H9 (cell line): Measurements from ENCODE around the gene MACROD1. TPM values are rescaled to one million over a fixed set of nuclear protein-coding genes. Genes with fewer than 3 reads are reported as not detected.
A peak's percentile ranks its signal among the peaks of the same experiment; 100 is the strongest.

Experiments used
- DNase-seq: peaks from one replicate; pipeline ENCODE4 v3.0.0-alpha.2; 2017
- H2AFZ ChIP-seq: one replicate; pipeline ENCODE4 v1.6.1; 2013; ENCODE audit warnings: mild to moderate bottlenecking, low read length, control low read depth, moderate library complexity
- H2AK5ac ChIP-seq: 2 replicates; pipeline ENCODE4 v1.6.1; 2013; ENCODE audit warnings: low read length, control low read depth, mixed read lengths; ENCODE audit not compliant: insufficient read length
- H2BK120ac ChIP-seq: one replicate; pipeline ENCODE4 v1.6.1; 2013; ENCODE audit warnings: low read depth, mild to moderate bottlenecking, low read length, control low read depth, inconsistent platforms; ENCODE audit not compliant: poor library complexity, severe bottlenecking
- H2BK12ac ChIP-seq: 2 replicates; pipeline ENCODE4 v1.6.1; 2013; ENCODE audit warnings: low read length, control low read depth, mixed read lengths, low read depth; ENCODE audit not compliant: insufficient read length
- H2BK15ac ChIP-seq: 2 replicates; pipeline ENCODE4 v1.6.1; 2013; ENCODE audit warnings: low read depth, low read length, control low read depth
- H2BK20ac ChIP-seq: one replicate; pipeline ENCODE4 v1.6.1; 2013; ENCODE audit warnings: low read depth, mild to moderate bottlenecking, low read length, control low read depth, inconsistent platforms; ENCODE audit not compliant: poor library complexity, severe bottlenecking
- H2BK5ac ChIP-seq: 2 replicates; pipeline ENCODE4 v1.6.1; 2013; ENCODE audit warnings: low read length, control low read depth, mixed read lengths; ENCODE audit not compliant: insufficient read length
- H3K14ac ChIP-seq: 2 replicates; pipeline ENCODE4 v1.6.1; 2013; ENCODE audit warnings: low read length, control low read depth; ENCODE audit not compliant: insufficient read depth
- H3K18ac ChIP-seq: 2 replicates; pipeline ENCODE4 v1.6.1; 2013; ENCODE audit warnings: low read depth, mild to moderate bottlenecking, mixed read lengths, low read length, control low read depth; ENCODE audit not compliant: insufficient read length
- H3K23ac ChIP-seq: 2 replicates; pipeline ENCODE4 v1.6.1; 2013; ENCODE audit warnings: low read length, control low read depth, mixed read lengths, low read depth; ENCODE audit not compliant: insufficient read length
- H3K23me2 ChIP-seq: 2 replicates; pipeline ENCODE4 v1.6.1; 2013; ENCODE audit warnings: low read depth, mild to moderate bottlenecking, mixed read lengths, low read length, control low read depth; ENCODE audit not compliant: insufficient read length, poor library complexity, severe bottlenecking
- H3K27ac ChIP-seq: 2 replicates; pipeline ENCODE4 v1.5.1; 2013; ENCODE audit warnings: low read length, control low read depth, mixed read lengths, low read depth; ENCODE audit not compliant: insufficient read length
- H3K27me3 ChIP-seq: 2 replicates; pipeline ENCODE4 v1.6.1; 2013; ENCODE audit warnings: low read length, control low read depth, inconsistent platforms; ENCODE audit not compliant: insufficient read depth
- H3K4ac ChIP-seq: 2 replicates; pipeline ENCODE4 v1.6.1; 2013; ENCODE audit warnings: low read depth, mild to moderate bottlenecking, control low read depth, inconsistent platforms, low read length, moderate library complexity
- H3K4me1 ChIP-seq: 2 replicates; pipeline ENCODE4 v1.6.1; 2013; ENCODE audit warnings: low read length, control low read depth, inconsistent platforms; ENCODE audit not compliant: insufficient read depth
- H3K4me2 ChIP-seq: 2 replicates; pipeline ENCODE4 v1.6.1; 2013; ENCODE audit warnings: low read length, control low read depth, mixed read lengths; ENCODE audit not compliant: insufficient read length, insufficient read depth
- H3K56ac ChIP-seq: 2 replicates; pipeline ENCODE4 v1.6.1; 2013; ENCODE audit warnings: low read depth, mild to moderate bottlenecking, mixed read lengths, low read length, control low read depth; ENCODE audit not compliant: insufficient read length
- H3K79me1 ChIP-seq: 2 replicates; pipeline ENCODE4 v1.6.1; 2013; ENCODE audit warnings: low read depth, mild to moderate bottlenecking, moderate library complexity, low read length, control low read depth, inconsistent platforms; ENCODE audit not compliant: insufficient read depth, poor library complexity, severe bottlenecking
- H3K79me2 ChIP-seq: 2 replicates; pipeline ENCODE4 v1.6.1; 2013; ENCODE audit warnings: low read length, control low read depth, inconsistent platforms; ENCODE audit not compliant: insufficient read depth
- H3K9ac ChIP-seq: 2 replicates; pipeline ENCODE4 v1.6.1; 2013; ENCODE audit warnings: low read length, control low read depth, mixed read lengths; ENCODE audit not compliant: insufficient read length; ENCODE audit errors: extremely low read depth
- H3K9me3 ChIP-seq: one replicate; pipeline ENCODE4 v1.6.1; 2013; ENCODE audit warnings: low read depth, low read length, inconsistent platforms; ENCODE audit not compliant: control insufficient read depth
- H3T11ph ChIP-seq: one replicate; pipeline ENCODE4 v1.6.1; 2013; ENCODE audit warnings: mild to moderate bottlenecking, low read length, control low read depth, inconsistent platforms
- H4K20me1 ChIP-seq: one replicate; pipeline ENCODE4 v1.6.1; 2013; ENCODE audit not compliant: control insufficient read depth, insufficient read length, insufficient read depth
- H4K5ac ChIP-seq: 2 replicates; pipeline ENCODE4 v1.6.1; 2013; ENCODE audit warnings: low read depth, mild to moderate bottlenecking, mixed read lengths, low read length, control low read depth; ENCODE audit not compliant: insufficient read length
- H4K8ac ChIP-seq: replicated peaks from 2 replicates; pipeline ENCODE4 v1.6.1; 2013; ENCODE audit warnings: low read length, control low read depth, mixed read lengths, low read depth; ENCODE audit not compliant: insufficient read length
- H4K91ac ChIP-seq: 2 replicates; pipeline ENCODE4 v1.6.1; 2013; ENCODE audit warnings: low read depth, mild to moderate bottlenecking, moderate library complexity, mixed read lengths, low read length, control low read depth; ENCODE audit not compliant: insufficient read length
- H3K27ac Mint-ChIP-seq, 3 experiments: 2 replicates in 2 of 3; 3 replicates in 1 of 3; pipeline ENCODE4 v1.8.0; 2020 to 2021; ENCODE audit warnings: mixed read lengths in 3 of 3, mild to moderate bottlenecking in 1 of 3, moderate library complexity in 1 of 3
- H3K27me3 Mint-ChIP-seq: 2 replicates; pipeline ENCODE4 v1.8.0; 2021; ENCODE audit warnings: low read depth, mild to moderate bottlenecking, moderate library complexity, mixed read lengths
- H3K36me3 Mint-ChIP-seq, 3 experiments: 2 replicates in 2 of 3; 3 replicates in 1 of 3; pipeline ENCODE4 v1.8.0; 2020 to 2021; ENCODE audit warnings: low read depth in 3 of 3, mixed read lengths in 3 of 3; ENCODE audit not compliant: insufficient read depth in 1 of 3
- H3K4me1 Mint-ChIP-seq, 2 experiments: 2 replicates each; pipeline ENCODE4 v1.8.0; 2020; ENCODE audit warnings: mixed read lengths in 2 of 2
- H3K4me3 Mint-ChIP-seq, 2 experiments: 2 replicates in 1 of 2; 3 replicates in 1 of 2; pipeline ENCODE4 v1.8.0; 2020 to 2021; ENCODE audit warnings: mild to moderate bottlenecking in 2 of 2, mixed read lengths in 2 of 2, moderate library complexity in 1 of 2
- H3K9me3 Mint-ChIP-seq, 2 experiments: 2 replicates in 1 of 2; 3 replicates in 1 of 2; pipeline ENCODE4 v1.8.0; 2020; ENCODE audit warnings: mild to moderate bottlenecking in 2 of 2, mixed read lengths in 2 of 2, moderate library complexity in 1 of 2
- CTCF ChIP-seq: fragments of 200-600 bp; sonication (generic); conservative IDR thresholded peaks from 3 replicates; pipeline ENCODE4 v1.8.0; 2021; ENCODE audit warnings: antibody characterized with exemption, mild to moderate bottlenecking
- WGBS: extraction: QIAGEN DNeasy Blood & Tissue Kit; methylation state at CpG from one replicate; pipeline ENCODE4 v1.1.7; 2013; ENCODE audit warnings: missing lambda C conversion rate, low lambda C conversion rate, mixed read lengths; ENCODE audit not compliant: insufficient read length; ENCODE audit errors: extremely low coverage; 5-methylcytosine and 5-hydroxymethylcytosine counted together
- total RNA-seq: library from RNA; stranded (reverse); gene quantifications from 2 replicates; pipeline ENCODE4 v1.2.1, GENCODE V29; 2021

Gene MACROD1
- total RNA-seq, 1 experiment from 2014 or later = 21.2 TPM

- TF ChIP-seq CTCF = peak; percentile 31; the same call in 2 of the 3 replicates
- WGBS = no CpG with 5 or more reads among the region's 24 CpGs
- H3K27ac Mint-ChIP-seq = peak overlapping the region in 2 of 3 experiments; percentile 57 to 91; a peak in 2 of 7 replicates
These were observed 38.4 kb downstream of the MACROD1 start for GRCh38 chr11:64127267-64128072.

More at GRCh38 chr11:64127267-64128072, 38.4 kb downstream of the MACROD1 start:
- H3K27me3 ChIP-seq = no peaks in the 10 kb centered on the region
- peaks cover 35 to 54% of the 10 kb centered on the region in 2 experiments for H3K4me1 Mint-ChIP-seq
- no peaks in the 10 kb centered on the region for H3K9me3 Mint-ChIP-seq
- H3K4me3 Mint-ChIP-seq = peak overlapping the region in 1 of 2 experiments; percentile 38; a peak in 1 of 5 replicates
- no peak overlapping the region for H2BK5ac ChIP-seq
- peak; percentile 58 for DNase-seq
- H3K36me3 Mint-ChIP-seq = peaks cover 0 to 3% (median 0%) of the 10 kb centered on the region in 3 experiments; a peak in 2 of 7 replicates
- no peak overlapping the region for H4K91ac ChIP-seq
- no peak overlapping the region for H3K18ac ChIP-seq
- no peak overlapping the region for H4K8ac ChIP-seq
- peaks cover 4% of the 10 kb centered on the region; the same call in 1 of the 2 replicates for H3K4me1 ChIP-seq
- H3K27me3 Mint-ChIP-seq = peaks cover 14% of the 10 kb centered on the region
- H2BK15ac ChIP-seq = no peak overlapping the region
- H4K5ac ChIP-seq = no peak overlapping the region
- H2BK20ac ChIP-seq = no peak overlapping the region
- no peak overlapping the region for H2BK12ac ChIP-seq
- H3K4me2 ChIP-seq = no peak overlapping the region
- H4K20me1 ChIP-seq = peaks cover 3% of the 10 kb centered on the region
- H3K23ac ChIP-seq = no peak overlapping the region
- H3T11ph ChIP-seq = no peak overlapping the region
- no peak overlapping the region for H3K14ac ChIP-seq
- no peak overlapping the region for H2AFZ ChIP-seq
- no peaks in the 10 kb centered on the region for H3K9me3 ChIP-seq
- no peak overlapping the region for H2BK120ac ChIP-seq
- no peak overlapping the region for H2AK5ac ChIP-seq
- no peak overlapping the region for H3K9ac ChIP-seq
- no peaks in the 10 kb centered on the region for H3K23me2 ChIP-seq
- no peaks in the 10 kb centered on the region for H3K79me2 ChIP-seq
- H3K27ac ChIP-seq = no peak overlapping the region
- H3K4ac ChIP-seq = no peak overlapping the region
- H3K56ac ChIP-seq = no peak overlapping the region
- no peaks in the 10 kb centered on the region for H3K79me1 ChIP-seq
